HUES64 (cell line): Measurements from ENCODE around the gene TOMM40L.

Experiments used
- H3K27ac ChIP-seq: 2 replicates; pipeline ENCODE4 v1.7.0; 2013; ENCODE audit warnings: low read depth, low read length, inconsistent platforms
- H3K27me3 ChIP-seq: 2 replicates; pipeline ENCODE4 v1.6.1; 2013; ENCODE audit warnings: mild to moderate bottlenecking, low read length; ENCODE audit not compliant: insufficient read depth
- H3K36me3 ChIP-seq: 2 replicates; pipeline ENCODE4 v1.6.1; 2013; ENCODE audit warnings: mild to moderate bottlenecking, low read length; ENCODE audit not compliant: insufficient read depth
- H3K4me1 ChIP-seq: 2 replicates; pipeline ENCODE4 v1.6.1; 2013; ENCODE audit warnings: mild to moderate bottlenecking, low read length, moderate library complexity; ENCODE audit not compliant: insufficient read depth
- H3K4me3 ChIP-seq: 2 replicates; pipeline ENCODE4 v1.5.1; 2013; ENCODE audit warnings: mild to moderate bottlenecking, low read length, moderate library complexity
- H3K9ac ChIP-seq: 2 replicates; pipeline ENCODE4 v1.6.1; 2013; ENCODE audit warnings: mild to moderate bottlenecking, low read depth, low read length
- H3K9me3 ChIP-seq: 2 replicates; pipeline ENCODE4 v1.6.1; 2013; ENCODE audit warnings: low read depth, low read length; ENCODE audit not compliant: insufficient read depth
- WGBS: fragments of 150-250, 120-280 bp; methylation state at CpG from one replicate; pipeline ENCODE4 v1.1.7; 2013; ENCODE audit warnings: missing lambda C conversion rate; 5-methylcytosine and 5-hydroxymethylcytosine counted together

Gene TOMM40L

GRCh38 chr1:161198194-161198896 lies 27.5 kb upstream of the TOMM40L start:
- no peaks in the 10 kb centered on the region for H3K9me3 ChIP-seq
- H3K4me1 ChIP-seq, result peaks cover 56% of the 10 kb centered on the region
- peak overlapping the region; percentile 51 for H3K4me3 ChIP-seq
- H3K9ac ChIP-seq, result peak overlapping the region; percentile 42
- no peaks in the 10 kb centered on the region for H3K27me3 ChIP-seq
- whole genome bisulfite sequencing, result 31% methylated on average over 20 of the region's 20 CpGs
- H3K27ac ChIP-seq, result peak overlapping the region; percentile 72
- peaks cover 16% of the 10 kb centered on the region for H3K36me3 ChIP-seq

GRCh38 chr1:161198897-161199431 lies 26.9 kb upstream of the TOMM40L start, which contains the start of gene ADAMTS4:
Gene ADAMTS4 (minus strand): TSS chr1:161199054. CDS start chr1:161198627, 427 bp downstream.
- Histone ChIP-seq H3K9ac (peak within 1 kb of the TSS; percentile 42), H3K9me3 (no peaks in the 10 kb centered on the region), H3K27ac (peak within 1 kb of the TSS; percentile 95), H3K4me1 (peaks cover 56% of the 10 kb centered on the region), H3K27me3 (no peaks in the 10 kb centered on the region), H3K36me3 (peaks cover 20% of the 10 kb centered on the region), H3K4me3 (peak within 1 kb of the TSS; percentile 51)
- 51% methylated on average over 11 of the region's 11 CpGs for WGBS

GRCh38 chr1:161199506-161200139 lies 26.2 kb upstream of the TOMM40L start:
- Histone ChIP-seq H3K4me3 (peak overlapping the region; percentile 51), H3K9ac (peak overlapping the region; percentile 14; the same call in 1 of the 2 replicates)

GRCh38 chr1:161200421-161200991 lies 25.4 kb upstream of the TOMM40L start:
- Histone ChIP-seq H3K27ac (peak overlapping the region; percentile 95), H3K36me3 (peaks cover 20% of the 10 kb centered on the region), H3K4me1 (peaks cover 56% of the 10 kb centered on the region), H3K9ac (peak overlapping the region; percentile 75), H3K9me3 (no peaks in the 10 kb centered on the region), H3K4me3 (no peak overlapping the region), H3K27me3 (no peaks in the 10 kb centered on the region)
- WGBS, result 54% methylated on average over 3 of the region's 5 CpGs

More at GRCh38 chr1:161199506-161200139, 26.2 kb upstream of the TOMM40L start:
- Histone ChIP-seq H3K27ac (peak overlapping the region; percentile 95; the same call in 1 of the 2 replicates), H3K27me3 (no peaks in the 10 kb centered on the region), H3K9me3 (no peaks in the 10 kb centered on the region), H3K36me3 (peaks cover 24% of the 10 kb centered on the region), H3K4me1 (peaks cover 56% of the 10 kb centered on the region)
- 63% methylated on average over 5 of the region's 5 CpGs for WGBS

GRCh38 chr1:161200992-161201835 lies 24.6 kb upstream of the TOMM40L start:
- peaks cover 25% of the 10 kb centered on the region for H3K36me3 ChIP-seq
- H3K4me1 ChIP-seq, result peaks cover 56% of the 10 kb centered on the region
- H3K9me3 ChIP-seq, result no peaks in the 10 kb centered on the region
- peak overlapping the region; percentile 75 for H3K9ac ChIP-seq
- H3K27me3 ChIP-seq, result no peaks in the 10 kb centered on the region
- peak overlapping the region; percentile 95 for H3K27ac ChIP-seq
- WGBS, result 82% methylated on average over 13 of the region's 13 CpGs
- peak overlapping the region; percentile 86 for H3K4me3 ChIP-seq

- WGBS, result 5% methylated on average over 53 of the region's 53 CpGs
- Histone ChIP-seq H3K4me3 (peak within 1 kb of the TSS; percentile 86), H3K4me1 (peaks cover 47% of the 10 kb centered on the region), H3K27ac (peak within 1 kb of the TSS; percentile 95), H3K9ac (peak within 1 kb of the TSS; percentile 95), H3K36me3 (peaks cover 34% of the 10 kb centered on the region), H3K27me3 (no peaks in the 10 kb centered on the region), H3K9me3 (no peaks in the 10 kb centered on the region)
Observed at GRCh38 chr1:161201836-161202712, 23.8 kb upstream of the TOMM40L start, which contains the start of gene NDUFS2. Gene NDUFS2 (plus strand): TSS chr1:161202367. CDS start chr1:161202386, 19 bp downstream.

- Histone ChIP-seq H3K27ac (no peak overlapping the region), H3K9ac (no peak overlapping the region), H3K9me3 (no peaks in the 10 kb centered on the region), H3K27me3 (no peaks in the 10 kb centered on the region), H3K4me3 (no peak overlapping the region), H3K36me3 (peaks cover 73% of the 10 kb centered on the region), H3K4me1 (peaks cover 4% of the 10 kb centered on the region)
- 93% methylated on average over 12 of the region's 12 CpGs for WGBS
Observed at GRCh38 chr1:161206411-161207140, 19.3 kb upstream of the TOMM40L start.

GRCh38 chr1:161207173-161207572 lies 18.7 kb upstream of the TOMM40L start:
- 84% methylated on average over 8 of the region's 8 CpGs for WGBS
- H3K27me3 ChIP-seq, result no peaks in the 10 kb centered on the region
- no peaks in the 10 kb centered on the region for H3K9me3 ChIP-seq
- H3K36me3 ChIP-seq, result peaks cover 79% of the 10 kb centered on the region
- H3K4me1 ChIP-seq, result no peaks in the 10 kb centered on the region
- no peak overlapping the region for H3K27ac ChIP-seq
- H3K4me3 ChIP-seq, result no peak overlapping the region
- H3K9ac ChIP-seq, result no peak overlapping the region

GRCh38 chr1:161209790-161210409 lies 16.0 kb upstream of the TOMM40L start:
- no peaks in the 10 kb centered on the region for H3K9me3 ChIP-seq
- 54% methylated on average over 10 of the region's 11 CpGs for WGBS
- no peaks in the 10 kb centered on the region for H3K27me3 ChIP-seq
- H3K4me1 ChIP-seq, result no peaks in the 10 kb centered on the region
- H3K4me3 ChIP-seq, result no peak overlapping the region
- no peak overlapping the region for H3K9ac ChIP-seq
- peaks cover 89% of the 10 kb centered on the region for H3K36me3 ChIP-seq
- no peak overlapping the region for H3K27ac ChIP-seq
